HuH-7.5 (cell line): ENCODE measurements around the gene SNTG2.
"Not testable (repeated sequence)": the region's sequence is repeated elsewhere in the genome, so short reads cannot be mapped to it uniquely, and the experiment has no call there.

Experiments
- DNase-seq: peaks from one replicate; pipeline ENCODE4 v3.0.0; 2011; ENCODE audit warnings: low spot score

The SNTG2 gene

GRCh38 chr2:1378456-1379150, 428.0 kb downstream of the SNTG2 start:
- no peak for DNase-seq

DNA sequence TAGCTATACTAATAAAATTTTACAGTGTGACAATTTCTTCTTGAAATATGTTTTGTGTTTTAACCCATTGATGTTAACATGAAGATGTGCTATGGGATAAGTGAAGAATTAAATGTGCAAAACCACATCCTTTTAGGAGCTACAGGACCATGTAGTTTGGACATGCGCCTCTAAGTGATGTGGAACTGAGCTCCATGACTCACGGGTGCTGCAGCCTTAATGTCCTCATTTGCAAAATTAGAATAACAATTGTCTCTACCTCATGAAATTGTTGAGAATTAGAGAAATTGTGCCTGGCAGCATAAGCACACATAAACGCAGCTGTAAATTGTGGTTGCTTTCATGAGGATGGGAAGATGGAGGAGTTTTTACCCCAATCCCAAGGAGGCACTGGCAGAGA, 431.0 kb downstream of the SNTG2 start:
- DNase-seq = no peak

DNA sequence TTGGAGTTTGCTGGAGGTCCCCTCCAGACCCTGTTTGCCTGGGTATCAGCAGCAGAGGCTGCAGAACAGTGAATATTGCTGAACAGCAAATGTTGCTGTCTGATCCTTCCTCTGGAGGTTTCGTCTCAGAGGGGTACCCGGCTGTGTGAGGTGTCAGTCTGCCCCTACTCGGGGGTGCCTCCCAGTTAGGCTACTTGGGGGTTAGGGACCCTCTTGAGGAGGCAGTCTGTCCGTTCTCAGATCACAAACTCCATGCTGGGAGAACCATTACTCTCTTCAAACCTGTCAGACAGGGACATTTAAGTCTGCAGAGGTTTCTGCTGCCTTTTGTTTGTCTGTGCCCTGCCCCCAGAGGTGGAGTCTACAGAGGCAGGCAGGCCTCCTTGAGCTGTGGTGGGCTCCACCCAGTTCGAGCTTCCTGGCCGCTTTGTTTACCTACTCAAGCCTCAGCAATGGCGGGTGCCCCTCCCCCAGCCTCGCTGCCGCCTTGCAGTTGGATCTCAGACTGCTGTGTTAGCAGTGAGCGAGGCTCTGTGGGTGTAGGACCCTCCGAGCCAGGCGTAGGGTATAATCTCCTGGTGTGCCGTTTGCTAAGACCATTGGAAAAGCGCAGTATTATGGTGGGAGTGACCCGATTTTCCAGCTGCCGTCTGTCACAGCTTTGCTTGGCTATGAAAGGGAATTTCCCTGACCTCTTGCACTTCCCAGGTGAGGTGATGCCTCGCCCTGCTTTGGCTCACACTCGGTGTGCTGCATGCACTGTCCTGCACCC, 437.5 kb downstream of the SNTG2 start:
- not testable (repeated sequence) for DNase-seq

DNA sequence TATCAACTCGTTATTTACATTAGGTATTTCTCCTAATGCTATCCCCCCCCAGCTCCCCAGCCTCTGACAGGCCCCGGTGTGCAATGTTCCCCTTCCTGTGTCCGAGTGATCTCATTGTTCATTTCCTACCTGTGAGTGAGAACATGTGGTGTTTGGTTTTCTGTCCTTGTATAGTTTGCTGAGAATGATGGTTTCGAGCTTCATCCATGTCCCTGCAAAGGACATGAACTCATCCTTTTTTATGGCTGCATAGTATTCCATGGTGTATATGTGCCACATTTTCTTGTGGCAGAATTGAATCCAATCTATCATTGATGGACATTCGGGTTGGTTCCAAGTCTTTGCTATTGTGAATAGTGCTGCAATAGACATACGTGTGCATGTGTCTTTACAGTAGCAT, 439.5 kb downstream of the SNTG2 start:
- DNase-seq = not testable (repeated sequence)

DNA sequence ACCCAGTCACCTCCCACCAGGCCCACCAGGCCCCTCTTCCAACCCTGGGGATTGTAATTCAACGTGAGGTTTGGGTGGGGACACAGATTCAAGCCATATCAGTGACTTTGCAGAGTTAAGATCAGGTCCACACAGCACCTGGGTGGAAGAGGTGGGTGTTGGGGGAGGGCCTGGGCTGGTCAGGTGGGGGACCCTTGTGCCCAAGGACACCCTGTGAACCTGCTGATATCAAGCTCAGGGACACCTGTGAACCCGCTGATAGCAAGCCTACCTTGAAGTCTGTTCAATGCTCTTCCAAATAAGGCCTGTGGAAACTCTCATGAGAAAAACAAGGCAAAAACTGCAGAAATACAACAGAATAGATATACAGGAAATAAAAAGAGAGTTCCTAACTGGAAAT, 442.7 kb downstream of the SNTG2 start:
- DNase-seq = no peak

DNA sequence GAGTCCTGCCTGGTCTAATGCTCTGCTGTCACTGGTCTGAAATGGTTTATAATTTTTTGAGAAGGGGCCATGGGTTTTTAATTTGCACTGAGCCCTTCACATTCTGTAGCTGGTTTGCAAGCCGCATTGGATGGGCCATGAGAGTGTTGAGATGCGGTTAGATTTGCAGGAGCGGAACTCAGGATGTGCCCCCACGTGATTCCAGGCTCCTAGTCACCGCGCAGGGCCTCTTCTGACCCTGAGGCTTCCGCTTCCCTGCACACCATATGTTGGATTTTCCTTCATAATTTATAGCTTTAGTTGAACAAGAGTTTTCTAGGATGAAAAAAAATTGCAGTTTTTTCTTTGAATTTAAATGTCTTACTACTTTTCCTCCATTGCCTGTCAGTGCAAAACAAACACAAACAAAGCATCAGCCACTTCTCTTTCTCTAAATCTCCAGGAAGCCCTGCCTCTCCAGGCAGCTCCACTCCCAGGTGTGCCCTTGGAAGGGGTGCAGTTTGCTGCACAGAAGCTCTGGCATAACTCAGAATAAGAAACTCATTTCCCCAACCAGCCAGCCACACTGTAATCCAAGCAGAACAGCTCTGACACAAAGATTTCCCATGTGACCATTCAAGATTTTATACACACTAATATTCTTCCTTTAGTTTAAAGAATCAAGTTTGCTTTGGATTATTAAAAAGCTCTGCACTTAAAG, 444.2 kb downstream of the SNTG2 start:
- no peak for DNase-seq

DNA sequence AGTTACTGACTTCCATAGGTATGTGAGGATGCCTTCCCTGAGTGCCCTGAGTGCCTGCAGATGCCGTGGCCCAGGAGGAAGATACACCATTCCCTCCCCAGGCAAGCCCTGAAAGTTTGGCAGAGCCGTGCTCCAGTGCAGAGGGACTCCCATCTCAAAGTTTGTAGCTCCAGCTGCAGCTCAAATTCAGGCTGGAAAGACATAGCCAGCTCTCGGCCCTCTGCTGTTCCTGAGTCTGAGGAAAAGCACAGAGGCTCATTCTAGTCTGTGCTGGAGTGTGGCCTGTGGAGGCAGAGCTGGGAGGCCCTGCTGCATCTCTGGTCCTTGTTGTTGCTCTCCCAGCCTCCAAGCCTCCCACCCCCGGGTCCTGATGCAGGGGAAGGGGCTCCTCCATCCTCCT, 446.7 kb downstream of the SNTG2 start:
- no peak for DNase-seq

DNA sequence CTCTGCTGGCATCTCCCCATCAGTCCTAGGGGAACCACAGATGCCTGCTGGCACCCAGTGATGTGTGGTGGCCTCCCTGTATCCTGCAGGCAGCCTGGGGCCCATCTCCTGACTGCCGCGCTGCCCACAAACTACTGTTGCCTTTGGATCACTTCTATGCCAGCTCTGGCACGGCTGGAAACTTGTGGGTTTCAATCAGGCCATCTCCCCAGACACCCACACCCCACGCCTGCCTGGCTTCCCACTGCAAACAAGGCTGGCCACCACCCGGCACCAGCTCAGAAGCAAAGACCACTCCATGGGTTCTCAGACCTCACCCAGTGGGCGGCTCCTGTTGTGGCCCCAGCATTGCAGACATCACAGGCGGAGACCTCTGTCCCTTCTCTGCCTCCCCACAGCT, 447.5 kb downstream of the SNTG2 start:
- DNase-seq = no peak

DNA sequence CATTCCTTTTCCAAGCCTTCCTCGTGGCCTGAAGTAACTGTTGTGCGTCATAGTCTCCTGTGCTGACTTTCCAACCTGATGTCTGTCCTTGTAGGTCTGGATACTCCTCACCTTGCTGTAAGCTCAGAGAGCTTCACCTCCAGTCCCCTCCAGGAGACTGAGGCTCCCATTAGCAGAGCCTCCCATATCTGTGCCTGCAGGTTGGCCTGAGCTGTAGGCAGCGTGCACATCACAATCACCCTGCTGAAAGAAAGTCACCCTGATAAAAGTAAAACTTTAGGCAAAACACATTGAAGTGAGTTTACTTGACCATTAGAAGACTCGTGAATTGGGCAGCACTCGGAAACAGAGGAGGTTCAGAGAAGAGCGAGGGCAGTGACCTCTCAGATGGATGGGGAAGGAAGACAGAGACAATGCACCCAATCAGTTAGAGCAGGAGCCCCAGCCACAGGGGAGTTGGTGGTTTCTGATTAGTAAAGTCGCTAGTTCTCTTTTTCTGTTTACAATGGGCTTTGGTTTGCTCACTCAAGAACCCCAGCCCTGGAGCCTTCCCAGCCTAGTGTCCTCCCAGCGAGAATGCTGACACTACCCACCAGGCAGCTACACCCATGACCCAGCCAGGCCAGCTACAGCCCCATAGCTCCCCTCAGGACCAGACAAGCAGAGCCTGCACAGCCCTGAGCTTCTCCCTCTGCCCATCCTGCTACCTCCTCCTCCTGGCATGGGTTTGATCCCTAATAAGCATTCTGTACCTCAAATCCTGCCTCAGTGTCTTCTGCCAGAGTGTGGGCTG, 450.5 kb downstream of the SNTG2 start:
- DNase-seq = no peak

DNA sequence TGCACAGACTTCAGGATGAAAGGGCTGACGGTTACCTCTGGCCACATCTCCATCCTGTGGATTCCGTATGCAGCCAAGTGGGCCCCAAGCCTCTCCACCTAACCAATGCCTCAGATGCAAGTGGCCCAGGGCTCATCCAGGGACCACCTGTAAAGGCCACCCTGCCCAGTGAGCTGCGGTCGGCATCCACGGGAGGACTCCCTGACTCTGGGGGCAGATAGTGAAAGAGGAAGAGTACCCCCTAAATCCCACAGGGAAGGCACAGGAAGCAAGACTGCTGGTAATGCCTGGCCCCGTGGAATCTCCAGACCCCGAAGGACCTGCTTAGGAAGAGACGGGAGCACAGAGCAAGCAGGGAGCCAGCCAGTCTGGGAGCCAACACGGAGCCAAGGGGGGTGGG, 451.4 kb downstream of the SNTG2 start:
- DNase-seq = no peak

GRCh38 chr2:1403565-1403964, 452.9 kb downstream of the SNTG2 start:
- no peak for DNase-seq

DNA sequence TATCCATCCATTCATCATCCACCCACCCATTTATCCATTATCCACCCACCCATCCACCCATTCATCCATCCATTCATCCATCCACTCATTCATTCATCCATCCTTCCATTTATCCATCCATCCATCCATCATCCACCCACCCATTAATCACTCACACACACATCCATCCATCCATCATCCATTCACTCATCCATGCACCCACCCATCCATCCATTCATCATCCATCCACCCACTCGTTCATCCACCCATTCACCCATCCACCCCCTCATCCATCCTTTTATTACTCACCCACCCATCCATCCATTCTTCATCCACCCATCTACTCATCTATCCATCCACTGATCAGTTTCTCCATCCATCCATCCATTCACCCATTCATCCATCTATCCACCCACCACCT, 454.5 kb downstream of the SNTG2 start:
- DNase-seq = no peak

DNA sequence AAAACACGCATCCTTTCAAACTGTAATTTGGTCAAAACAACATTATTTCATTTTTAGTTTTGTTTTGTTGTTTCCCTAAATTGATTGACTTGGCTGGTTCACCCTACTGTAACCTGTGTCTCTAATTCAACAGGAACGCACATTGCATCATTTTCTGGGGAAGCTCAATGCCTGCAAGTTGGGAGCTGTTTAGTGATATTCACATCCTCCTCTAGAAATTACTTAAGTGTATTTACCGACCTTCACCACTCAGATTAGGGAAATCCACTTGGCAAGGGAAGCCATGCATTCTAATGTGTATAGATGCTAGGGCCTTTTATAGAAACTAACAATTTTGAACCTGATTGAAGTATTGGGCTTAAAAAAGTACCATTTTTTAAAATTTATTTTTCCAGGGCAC, 455.3 kb downstream of the SNTG2 start:
- DNase-seq = no peak

- DNase-seq = no peak
Measured at GRCh38 chr2:1406434-1406833, 455.8 kb downstream of the SNTG2 start.

DNA sequence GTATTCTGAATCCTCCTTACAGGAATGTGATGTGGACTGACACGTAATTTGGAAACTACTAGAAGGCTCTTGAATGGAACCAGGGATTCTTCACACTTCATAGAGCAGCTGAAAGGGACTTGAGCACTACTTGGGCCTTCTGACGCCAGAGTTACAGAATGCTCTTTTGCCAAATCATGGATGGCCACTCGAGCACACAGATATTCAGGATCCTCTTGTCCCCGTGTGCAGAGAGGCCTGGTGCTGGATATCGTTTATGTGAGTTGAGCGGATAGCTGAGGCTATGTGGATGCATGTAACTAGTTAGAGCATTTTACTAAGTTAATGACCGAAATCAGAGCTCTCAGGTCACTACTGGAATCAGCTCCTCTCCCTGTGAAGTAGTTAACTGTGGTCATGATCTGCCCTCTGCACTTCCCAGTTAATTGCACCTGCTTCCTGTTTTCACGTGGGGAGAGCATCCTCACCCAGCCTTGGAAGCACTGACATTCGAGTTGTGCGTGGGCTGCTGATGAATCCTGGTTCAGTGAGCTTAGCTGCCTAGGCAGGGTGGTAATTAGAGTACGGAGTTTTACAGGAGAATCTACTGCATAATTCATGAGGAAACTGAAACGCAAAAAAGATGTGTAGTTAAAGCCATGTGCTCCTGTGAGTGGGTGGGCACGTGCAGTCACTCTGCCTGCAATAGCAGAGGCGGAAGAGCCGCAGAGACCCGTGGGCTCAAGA, 457.5 kb downstream of the SNTG2 start:
- DNase-seq = no peak

DNA sequence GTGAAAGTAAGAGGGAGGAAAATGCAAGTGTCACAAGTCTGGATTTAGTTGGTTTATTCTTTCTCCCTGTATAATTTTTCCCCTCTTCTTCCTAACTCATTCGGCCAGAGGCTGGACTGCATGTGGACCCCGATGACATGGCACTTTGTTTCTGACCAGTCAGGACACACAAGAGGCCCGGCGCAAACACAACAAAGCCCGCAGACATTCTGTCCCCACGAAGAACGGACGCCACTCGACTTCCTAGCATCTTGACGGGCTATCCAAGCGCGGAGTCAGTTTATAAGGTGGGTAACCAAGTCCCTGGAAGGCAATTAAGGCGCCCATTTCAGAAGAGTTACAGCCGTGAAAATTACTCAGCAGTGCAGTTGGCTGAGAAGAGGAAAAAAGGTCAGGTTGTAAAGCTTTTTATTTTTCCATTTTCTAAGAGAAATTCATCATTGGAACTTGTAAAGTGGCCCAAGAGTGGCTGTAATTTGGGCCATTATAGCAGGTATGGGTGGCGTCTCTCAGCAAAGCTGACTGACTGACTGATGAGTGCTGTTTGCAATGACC, 462.6 kb downstream of the SNTG2 start, which contains the start of gene TPO:
Gene TPO, plus strand, starts transcription at position 308 of the 555 bp plus-strand sequence. CDS start 946 bp downstream, outside the sequence.
- DNase-seq = no peak

- DNase-seq = no peak
Measured at GRCh38 chr2:1414121-1414520, 463.5 kb downstream of the SNTG2 start.

DNA sequence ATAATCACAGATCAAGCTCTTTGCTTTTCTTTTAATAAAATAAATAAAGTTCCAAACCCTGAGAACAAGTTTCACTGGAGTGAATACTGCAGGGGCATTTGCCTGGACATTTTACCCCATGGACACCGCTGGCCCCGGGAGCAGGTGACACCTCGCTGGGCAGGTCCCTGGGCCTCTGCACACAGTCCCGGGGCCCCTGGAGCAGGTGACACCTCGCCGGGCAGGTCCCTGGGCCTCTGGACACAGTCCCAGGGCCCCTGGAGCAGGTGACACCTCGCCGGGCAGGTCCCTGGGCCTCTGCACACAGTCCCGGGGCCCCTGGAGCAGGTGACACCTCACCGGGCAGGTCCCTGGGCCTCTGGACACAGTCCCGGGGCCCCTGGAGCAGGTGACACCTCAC, 464.3 kb downstream of the SNTG2 start:
- not testable (repeated sequence) for DNase-seq

- DNase-seq = no peak
Measured at GRCh38 chr2:1415501-1415900, 464.9 kb downstream of the SNTG2 start.
